HPDE6-E6E7 (cell line): ENCODE results near the gene TRIM9.

Experiments
- DNase-seq: peaks from one replicate; pipeline ENCODE4 v3.0.0; 2011; ENCODE audit warnings: missing footprints; ENCODE audit errors: extremely low spot score

The TRIM9 gene

DNA sequence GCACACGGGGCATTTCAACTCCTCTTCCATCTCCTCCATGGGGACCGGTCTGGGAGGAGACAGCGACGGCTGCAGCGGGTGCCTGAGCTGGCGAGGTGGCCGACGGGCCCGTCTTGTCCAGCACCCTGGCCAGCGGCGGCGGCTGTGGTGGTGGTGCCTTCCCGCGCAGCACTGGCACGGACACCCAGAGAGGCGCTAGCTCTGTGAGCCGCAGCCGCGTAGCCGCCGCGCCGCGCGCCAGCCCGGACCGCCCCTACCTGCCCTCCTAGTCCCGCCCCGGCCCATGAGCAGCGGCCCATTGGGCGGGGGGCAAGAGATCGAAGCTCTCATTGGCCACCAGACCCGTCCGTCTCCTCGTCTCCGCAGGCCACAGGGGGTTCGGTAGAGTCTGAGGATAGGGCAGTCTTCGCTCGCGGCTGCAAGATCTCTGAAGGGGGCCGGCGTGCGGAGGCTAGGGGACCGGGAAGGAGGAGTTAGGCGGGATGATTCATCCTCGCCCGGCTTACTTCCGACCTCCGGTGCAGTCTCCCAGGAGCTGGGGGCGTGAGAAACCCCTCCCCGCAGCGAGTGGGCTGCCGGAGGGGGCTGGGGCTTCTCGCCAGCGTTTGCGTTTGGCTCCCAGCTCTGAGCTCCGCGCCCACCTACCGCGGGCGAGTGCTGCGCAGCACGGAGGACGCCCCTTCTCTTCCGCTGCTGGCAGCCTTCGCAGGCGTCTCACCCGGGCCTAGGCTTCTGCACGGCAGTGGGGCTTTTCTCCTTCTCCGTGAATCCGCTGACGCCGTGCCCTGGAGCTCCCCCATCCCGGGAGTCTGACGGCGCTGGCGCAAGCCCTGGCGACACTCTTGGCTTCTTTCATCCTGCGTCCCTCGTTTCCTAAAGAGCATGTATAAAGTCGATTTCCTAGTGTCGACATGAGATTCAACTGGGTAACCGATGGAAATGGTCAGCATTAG, at the start of gene TRIM9:
TSS of gene TRIM9 (minus strand) at position 205 of the 953 bp plus-strand sequence. CDS start at position 39, 166 bp downstream.
- peak; percentile 99 for DNase-seq

DNA sequence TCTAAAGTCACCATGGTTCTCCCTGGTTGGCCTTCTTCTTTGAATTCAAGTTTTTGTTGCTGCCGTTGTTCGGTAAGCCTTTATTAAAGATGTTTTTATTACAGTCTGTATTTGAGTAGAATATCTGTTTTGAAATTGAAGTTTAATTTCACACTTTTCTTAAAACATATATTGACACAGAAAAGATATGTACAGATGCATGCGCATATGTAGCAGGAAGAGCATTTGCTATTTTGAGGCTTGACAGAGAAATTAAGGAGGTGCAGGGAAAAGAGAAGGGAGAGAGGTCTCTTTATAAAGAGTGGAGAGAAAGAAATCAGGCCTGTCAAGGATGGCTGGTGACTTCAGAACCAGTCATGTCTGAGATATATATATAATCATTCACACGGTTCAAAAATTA, 46.0 kb upstream of the TRIM9 start:
- no peak for DNase-seq

DNA sequence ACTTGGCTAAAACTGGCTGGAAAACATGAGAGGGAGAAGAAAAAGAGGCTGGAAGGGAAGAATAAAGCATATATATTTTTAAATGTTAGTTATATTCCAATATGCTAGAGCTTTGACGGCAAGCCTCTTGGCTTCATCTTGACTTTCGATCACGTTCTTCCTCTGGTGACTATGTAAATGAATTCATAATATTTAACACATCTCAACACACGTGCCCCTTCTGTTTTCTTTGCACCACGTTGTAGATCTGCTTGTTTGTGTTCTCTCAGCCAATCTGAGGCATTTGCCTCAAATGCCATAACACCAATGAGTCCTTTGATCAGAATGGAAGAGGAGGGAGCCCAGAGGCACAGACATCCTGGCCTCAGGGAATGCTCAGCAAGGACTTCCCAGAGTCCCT, 45.4 kb upstream of the TRIM9 start:
- no peak for DNase-seq

DNA sequence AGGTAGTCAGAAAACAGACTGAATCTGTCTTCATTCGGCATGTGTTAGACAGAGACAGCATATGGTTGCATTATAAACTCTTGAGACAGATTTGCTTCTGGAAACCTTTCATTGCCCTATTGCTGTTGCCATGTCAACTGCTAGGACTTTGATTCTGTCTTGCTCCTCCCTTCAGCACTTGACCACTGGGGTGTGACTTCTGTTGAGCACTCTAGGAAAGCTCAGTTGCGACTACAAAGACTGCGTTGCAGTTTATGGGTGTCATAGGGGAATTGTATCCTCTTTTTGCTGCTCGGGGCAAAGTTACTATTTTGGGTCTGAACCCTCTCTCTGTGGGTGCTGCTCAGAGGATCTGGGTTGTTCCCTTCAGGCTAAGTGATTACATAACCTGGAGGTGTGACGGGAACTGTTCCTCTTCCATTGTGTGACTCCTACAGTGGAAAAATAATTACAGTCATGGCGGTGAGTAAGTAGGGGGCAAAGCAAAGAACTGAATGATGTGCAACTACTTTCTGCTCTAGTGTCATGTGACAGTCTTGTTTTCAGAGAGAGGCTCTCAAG, 44.3 kb upstream of the TRIM9 start:
- DNase-seq, result peak; percentile 42

DNA sequence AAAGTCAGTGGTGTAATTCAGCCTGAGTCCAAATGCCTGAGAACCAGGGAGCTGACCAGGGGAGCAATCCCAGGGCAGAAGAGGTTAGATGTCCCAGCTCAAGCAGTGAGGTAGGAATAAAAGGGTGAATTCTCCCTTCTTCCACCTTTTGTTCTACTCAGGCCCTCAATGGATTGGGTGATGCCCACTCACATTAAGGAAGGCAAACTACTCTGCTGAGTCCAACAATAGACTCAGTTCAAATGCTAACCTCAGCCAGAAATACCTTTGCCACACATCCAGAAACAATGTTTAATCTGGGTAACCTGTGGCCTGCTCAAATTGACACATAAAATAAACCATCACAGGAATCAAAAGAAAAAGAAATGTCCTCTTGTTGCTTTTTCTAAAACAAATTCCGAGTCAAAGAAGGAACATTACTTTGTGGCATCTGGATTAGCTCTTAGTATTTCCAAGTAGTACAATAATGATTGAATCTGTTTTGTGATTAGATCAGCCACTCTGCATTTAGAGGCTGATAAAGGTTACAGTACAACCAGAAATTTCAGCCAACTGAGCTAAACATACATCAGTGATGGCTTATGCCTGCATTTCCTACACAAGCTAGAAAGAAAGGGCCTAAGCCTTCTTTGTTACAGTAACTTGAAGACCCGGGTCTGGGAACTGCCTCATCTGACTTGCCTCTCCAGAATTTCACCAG, 43.6 kb upstream of the TRIM9 start:
- DNase-seq, result no peak

DNA sequence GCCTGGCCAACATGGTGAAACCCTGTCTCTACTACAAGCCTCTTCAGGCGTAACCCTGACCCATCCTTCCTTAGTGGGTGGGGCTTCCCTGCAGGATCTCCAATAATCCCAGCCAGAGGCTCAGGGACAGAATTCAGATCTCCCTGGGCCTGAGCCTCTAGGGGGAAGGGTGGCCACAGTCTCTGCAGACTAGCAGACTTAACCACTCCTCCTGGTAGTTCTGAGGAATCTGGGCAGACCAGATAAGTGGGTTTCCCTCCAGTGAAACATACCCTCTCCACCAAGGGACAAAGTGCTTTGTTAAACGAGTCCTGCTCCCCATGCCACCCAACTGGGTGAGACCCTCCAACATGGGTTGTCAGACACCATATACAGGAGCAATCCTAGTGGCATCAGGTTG, 36.6 kb upstream of the TRIM9 start:
- no peak for DNase-seq

DNA sequence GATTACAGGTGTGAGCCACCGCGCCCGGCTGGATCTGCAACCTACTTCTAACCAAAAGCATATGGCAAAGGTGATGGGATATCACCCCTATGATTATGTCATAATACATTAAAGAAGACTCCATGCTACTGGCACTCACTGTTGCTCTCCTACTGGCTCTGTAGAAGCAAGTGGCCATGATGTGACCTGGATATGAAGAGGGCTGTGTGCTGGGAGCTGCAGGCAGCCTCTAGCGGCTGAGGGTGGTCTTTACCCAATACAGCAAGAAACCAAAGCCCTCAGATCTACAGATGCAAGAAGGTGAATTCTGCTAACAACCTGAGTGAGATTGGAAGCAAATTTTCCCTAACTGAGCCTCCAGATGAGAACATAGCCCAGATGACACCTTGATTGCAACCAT, 34.2 kb upstream of the TRIM9 start:
- no peak for DNase-seq

DNA sequence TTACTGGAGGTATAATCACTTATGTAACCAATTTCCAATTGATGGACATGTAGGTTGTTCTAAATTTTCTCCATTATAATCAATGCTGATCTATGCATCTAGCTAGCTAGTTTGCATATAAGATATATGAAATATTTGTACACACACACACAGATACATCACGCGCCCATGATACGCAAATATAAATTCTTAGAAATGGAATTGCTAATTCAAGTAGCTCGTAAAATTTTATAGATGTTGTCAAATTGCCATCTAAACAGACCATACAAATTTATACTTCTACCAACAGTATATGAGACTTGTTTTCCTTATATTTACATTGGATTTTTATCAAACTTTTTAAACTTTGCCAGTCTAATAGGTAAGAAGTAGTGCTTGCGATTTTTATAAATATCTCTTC, 29.1 kb upstream of the TRIM9 start:
- DNase-seq, result no peak

DNA sequence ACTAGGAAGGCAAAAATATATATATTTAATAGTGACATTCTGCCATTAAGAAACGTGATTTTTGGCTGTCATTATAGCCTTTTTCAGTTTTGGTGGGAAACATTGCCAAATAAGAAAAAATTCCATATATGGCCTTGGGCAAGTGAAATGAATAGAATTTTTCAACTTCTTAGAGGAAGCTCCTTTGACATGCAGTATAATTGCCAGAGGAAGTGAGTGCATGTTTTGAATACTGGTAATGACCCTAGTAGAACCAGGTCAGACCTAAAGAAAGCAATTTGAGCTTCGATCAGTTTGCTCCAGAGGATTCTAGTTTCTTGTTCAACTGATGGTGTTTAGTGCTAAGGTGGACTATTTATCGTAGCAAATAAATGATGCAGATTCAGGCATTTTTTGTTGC, 26.2 kb upstream of the TRIM9 start:
- no peak for DNase-seq

DNA sequence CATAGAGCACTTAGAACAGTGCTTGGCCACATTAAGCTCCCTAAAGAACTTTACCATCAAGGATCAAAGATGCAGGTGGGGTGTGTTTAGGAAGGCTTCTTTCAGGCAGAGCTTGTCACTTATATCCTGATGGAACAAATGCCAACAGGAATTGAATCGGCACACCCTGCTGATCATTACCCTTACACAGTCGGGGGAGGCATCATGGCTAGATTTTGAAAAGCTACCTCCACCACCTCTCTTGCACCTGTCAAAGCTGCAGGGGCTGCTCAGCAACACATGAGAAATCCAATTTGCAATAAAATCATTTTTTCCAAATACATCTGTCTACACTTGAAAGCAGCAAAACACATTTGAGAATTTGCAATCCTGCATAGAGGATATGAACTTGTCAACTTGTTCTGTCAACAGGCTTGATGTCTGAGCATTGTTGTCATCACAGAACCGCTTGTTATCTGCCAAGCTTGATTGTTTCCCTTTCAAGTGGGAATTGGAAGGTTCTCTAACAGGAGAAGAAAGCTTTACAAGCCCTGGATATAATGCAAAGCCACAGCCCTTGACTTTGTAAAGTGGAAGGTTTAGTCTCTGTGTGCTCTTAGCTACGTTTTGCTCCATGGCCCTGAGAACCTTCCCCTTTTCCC, 24.6 kb upstream of the TRIM9 start:
- DNase-seq, result no peak

DNA sequence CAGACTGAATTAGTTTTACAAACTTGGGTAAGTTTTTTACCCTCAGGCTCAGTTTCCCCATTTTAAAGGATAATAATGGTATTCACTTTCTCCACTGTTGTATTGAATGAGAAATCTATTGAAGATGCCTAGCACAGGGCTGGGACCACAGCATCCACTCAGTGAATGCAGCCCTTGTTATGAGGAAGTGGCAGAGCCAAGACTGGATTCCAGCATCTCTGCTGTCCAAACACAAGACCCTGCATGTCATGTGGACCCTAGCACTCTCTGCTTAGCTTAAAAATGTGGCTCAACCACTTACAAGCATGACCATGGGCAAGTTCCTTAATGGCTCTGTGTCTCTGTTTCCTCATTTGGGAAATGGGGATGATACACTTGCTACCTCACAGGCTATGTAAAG, 24.1 kb upstream of the TRIM9 start:
- no peak for DNase-seq

DNA sequence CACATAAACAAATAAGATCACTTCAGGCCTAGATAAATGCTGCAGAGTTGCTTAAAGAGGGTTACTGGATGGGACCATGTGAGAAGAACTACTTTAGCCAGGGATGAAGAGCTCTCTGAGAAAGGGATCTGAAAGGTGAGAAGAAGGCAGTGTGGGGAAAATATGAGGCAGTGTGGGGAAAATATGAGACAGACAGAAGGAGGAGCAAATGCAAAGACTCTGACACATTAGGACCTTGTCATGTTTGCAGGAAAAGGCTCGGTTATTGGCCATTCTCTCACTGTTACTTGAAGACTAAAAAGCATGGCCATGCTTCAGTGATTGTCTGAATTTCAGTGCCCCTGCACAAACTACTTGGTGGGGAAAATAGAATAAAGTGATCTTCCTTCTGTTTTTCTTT, 22.7 kb upstream of the TRIM9 start:
- no peak for DNase-seq

DNA sequence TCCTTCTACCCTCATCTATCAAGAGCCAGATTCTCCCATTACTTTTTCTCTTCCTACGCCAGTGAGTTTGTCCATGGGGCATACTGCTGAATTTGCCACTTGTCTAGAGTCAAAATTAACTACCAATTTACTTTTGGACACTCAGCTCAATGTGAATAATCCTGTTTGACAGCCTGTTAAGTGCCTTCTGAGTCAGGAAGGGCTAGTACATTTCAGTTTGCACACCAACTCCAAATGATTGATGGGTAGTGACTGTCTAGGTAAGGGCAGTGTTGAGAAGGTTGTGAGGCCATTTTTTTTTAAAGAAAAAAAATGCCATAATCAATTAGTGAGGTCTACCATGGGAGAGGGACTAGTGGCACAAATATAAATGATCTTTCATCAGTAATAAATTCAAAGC, 21.8 kb upstream of the TRIM9 start:
- DNase-seq, result no peak

DNA sequence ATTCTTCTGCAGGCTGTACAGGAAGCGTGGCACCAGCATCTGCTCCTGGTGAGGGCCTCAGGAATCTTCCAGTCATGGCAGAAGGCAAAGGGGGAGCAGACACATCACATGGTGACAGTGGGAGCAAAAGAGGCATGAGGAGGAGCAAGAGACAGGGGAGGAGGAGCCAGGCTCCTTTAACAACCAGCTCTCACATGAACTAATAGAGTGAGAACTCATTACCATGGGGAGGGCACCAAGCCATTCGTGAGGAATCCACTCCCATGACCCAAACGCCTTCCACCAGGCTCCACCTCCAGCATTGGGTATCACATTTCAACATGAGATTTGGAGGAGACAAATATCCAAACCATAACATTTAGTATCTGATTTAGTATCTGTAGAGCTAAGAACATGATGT, 14.7 kb upstream of the TRIM9 start:
- DNase-seq, result no peak

DNA sequence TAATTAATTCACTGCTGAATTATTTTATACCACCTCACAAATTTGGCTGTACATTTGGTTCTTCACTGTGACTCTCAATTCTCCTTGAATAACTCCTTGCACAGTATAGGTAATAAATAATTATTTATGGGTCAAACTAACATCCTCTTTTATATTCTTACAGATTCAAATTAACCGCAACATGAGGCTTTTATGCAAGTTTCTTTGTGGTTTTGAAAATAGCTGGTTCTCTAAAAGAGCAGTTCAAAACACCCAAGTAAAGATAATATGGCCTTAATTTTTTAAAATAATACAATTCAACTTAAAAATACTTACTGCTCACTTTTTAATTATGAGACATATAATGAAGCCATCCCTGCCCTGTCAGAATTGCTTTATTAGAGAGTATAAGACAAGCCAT, 12.9 kb upstream of the TRIM9 start:
- no peak for DNase-seq

DNA sequence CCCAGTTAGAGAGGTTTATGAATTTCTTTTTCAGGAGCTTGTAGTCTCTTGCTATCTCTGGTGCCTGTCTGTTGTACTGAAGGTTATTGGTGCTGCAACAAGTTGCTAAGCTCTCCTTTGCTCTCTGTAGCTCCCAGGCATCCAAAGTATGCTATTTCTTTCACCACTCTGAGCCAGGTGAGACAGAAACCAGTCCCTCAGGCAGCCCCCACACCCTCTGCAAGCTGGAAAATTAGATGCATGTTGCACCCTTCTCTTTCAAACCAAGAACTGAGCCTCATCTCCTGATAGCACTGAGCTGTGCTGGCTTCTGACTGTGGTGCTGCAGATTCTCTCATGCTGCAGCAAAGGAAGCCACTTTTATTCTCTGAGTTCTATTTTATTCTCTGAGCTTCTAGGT, 9.6 kb upstream of the TRIM9 start:
- no peak for DNase-seq

DNA sequence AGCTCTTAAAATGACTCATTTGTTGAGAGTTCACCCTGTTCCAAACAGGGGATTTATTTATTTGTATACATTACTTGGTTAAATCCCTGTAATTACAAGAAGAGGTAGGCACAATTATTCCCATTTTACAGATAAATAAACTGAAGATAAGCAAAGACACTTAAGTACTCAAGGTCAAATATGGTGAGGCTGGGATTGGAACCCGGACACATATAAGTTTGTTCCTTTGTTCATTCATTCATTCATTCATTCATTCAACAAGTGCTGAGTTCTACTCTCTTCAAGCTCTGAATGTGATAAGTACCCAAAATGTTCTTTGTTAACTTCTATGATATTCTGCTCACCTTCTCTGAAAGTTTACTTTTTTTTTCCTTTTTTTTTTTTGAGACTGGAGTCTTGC, 2.4 kb upstream of the TRIM9 start:
- no peak for DNase-seq

DNA sequence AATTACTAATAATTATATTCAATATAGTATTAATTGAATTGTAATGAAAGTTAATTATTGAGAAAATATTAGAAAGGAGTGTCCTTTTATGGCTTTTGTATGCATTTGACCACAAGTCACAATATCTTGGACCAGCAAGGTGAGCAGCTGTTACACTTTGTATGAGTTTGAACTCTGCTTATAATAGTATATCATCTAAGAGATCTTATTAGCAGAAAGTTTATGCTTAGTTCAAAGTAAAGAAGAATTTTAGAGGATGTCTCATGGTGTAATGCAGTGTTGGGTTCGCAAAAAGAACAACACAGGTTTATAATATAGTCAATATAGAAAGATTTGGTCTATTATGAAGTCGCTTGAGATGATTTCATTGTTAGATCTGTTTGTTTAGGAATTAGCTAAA, 2.0 kb upstream of the TRIM9 start:
- no peak for DNase-seq

DNA sequence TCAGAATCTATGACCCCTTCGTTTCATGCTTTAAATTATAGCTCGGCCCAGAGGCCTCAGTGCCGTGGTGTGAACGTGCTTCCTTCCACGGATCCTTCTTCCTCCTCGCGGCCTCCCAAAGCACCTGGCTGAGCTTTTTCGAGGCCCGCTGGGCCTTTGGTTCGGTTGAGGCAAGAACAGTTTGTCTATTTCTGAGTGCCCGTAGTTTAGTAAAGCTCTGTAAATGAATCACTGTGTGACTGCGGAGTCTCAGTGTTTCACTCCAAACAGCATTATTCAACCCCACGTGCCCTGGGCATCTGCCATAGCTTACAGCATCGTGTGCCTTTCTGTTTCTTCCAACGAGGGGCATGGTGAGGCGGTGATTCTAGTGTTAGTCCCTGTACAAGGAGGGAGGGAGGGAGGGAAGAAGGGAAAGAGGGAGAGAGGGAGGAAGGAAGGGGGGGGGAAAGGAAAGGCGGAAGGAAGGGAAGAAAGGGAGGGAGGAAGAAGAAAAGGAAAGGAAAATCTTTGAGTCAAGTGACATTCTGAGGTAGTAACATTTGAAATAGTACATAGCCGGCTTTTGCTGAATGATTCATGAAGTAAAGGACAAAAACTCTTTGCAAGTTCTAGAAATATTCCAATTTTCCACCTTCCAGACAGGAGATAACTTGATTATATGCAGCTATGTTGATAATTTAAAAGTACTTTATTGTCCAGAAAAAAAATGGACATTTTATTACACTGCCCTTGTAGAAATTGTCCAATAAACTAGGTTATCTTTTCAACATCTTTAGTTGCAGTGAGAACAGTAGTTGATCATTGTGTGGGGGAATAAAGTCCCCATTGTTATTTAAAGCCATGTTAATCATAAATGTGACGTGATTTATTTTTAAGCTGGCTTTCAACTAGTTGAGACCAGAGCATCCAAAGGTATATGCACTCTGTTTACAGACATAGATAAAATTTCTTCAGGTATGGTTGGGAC, 1.2 kb upstream of the TRIM9 start:
- DNase-seq, result peak; percentile 20

DNA sequence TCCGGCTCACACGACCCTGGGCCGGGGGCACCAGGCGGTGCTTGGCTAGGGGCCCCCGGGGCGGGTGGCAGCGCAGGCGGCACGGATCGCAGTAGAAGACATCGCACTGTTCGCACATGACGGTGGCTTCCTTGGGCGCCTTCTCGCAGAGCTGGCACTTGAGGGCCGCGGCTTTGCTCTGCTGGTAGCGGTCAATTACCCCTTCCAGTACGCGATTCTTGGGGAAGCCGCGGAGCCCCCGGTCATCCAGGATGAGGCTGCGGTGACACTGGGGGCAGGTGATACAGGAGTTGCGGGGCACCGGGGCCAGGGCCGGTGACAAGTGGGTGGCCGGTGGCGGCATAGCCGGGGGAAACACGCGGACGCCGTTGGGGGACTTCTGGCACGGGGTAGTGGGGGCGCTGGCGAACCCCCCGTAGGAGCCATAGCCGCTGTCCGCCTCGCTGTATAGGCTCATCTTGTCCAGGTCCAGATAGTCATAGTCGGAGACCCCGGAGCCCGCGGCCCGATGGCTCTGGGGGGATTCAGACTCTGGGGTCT, 553 bp downstream of the TRIM9 start:
- DNase-seq, result no peak
